MM.1S (cell line): ENCODE data around the gene C19orf85.

Source experiments
- DNase-seq: peaks from one replicate; pipeline ENCODE4 v3.0.0-alpha.2; 2015
- H2AFZ ChIP-seq: fragments of 300-600 bp; sonication (generic); 2 replicates; pipeline ENCODE4 v1.6.0; 2016; ENCODE audit warnings: antibody characterized with exemption, low read length
- H3F3A ChIP-seq: fragments of 300-600 bp; sonication (generic); 2 replicates; pipeline ENCODE4 v1.6.1; 2016; ENCODE audit warnings: mild to moderate bottlenecking, antibody characterized with exemption, low read length, moderate library complexity, mixed read lengths; ENCODE audit not compliant: insufficient read depth
- H3K27ac ChIP-seq: fragments of 300-600 bp; sonication (generic); 2 replicates; pipeline ENCODE4 v1.5.1; 2016; ENCODE audit warnings: mild to moderate bottlenecking, low read length
- H3K27me3 ChIP-seq: fragments of 300-600 bp; sonication (generic); replicated peaks from 2 replicates; pipeline ENCODE4 v1.6.0; 2016; ENCODE audit warnings: low read length; ENCODE audit not compliant: insufficient read depth
- H3K36me3 ChIP-seq: fragments of 300-600 bp; sonication (generic); replicated peaks from 2 replicates; pipeline ENCODE4 v1.6.1; 2016; ENCODE audit warnings: mild to moderate bottlenecking, low read length, mixed read lengths; ENCODE audit not compliant: insufficient read depth
- H3K4me1 ChIP-seq: fragments of 300-600 bp; sonication (generic); 2 replicates; pipeline ENCODE4 v1.6.1; 2016; ENCODE audit warnings: low read length, mixed read lengths
- H3K4me2 ChIP-seq: fragments of 300-600 bp; sonication (generic); 2 replicates; pipeline ENCODE4 v1.6.0; 2016; ENCODE audit warnings: low read depth, low read length
- H3K4me3 ChIP-seq: fragments of 300-600 bp; sonication (generic); 2 replicates; pipeline ENCODE4 v1.5.1; 2016; ENCODE audit warnings: low read length, mixed read lengths
- H3K79me2 ChIP-seq: fragments of 300-600 bp; sonication (generic); 2 replicates; pipeline ENCODE4 v1.6.1; 2016; ENCODE audit warnings: mixed run types, low read length, mixed read lengths
- H3K9ac ChIP-seq: fragments of 300-600 bp; sonication (generic); 2 replicates; pipeline ENCODE4 v1.6.1; 2016; ENCODE audit warnings: low read length, mixed read lengths
- H3K9me2 ChIP-seq: fragments of 300-600 bp; sonication (generic); replicated peaks from 2 replicates; pipeline ENCODE4 v1.6.1; 2016; ENCODE audit warnings: mild to moderate bottlenecking, low read length, mixed read lengths; ENCODE audit not compliant: insufficient read depth
- H3K9me3 ChIP-seq: fragments of 300-600 bp; sonication (generic); replicated peaks from 2 replicates; pipeline ENCODE4 v1.6.1; 2016; ENCODE audit warnings: mild to moderate bottlenecking, low read length, mixed read lengths; ENCODE audit not compliant: insufficient read depth
- H4K20me1 ChIP-seq: fragments of 300-600 bp; sonication (generic); 2 replicates; pipeline ENCODE4 v1.6.1; 2016; ENCODE audit warnings: mild to moderate bottlenecking, low read length, moderate library complexity, mixed read lengths; ENCODE audit not compliant: insufficient read depth
- CTCF ChIP-seq: fragments of 300-600 bp; sonication (generic); IDR thresholded peaks from 2 replicates; pipeline ENCODE4 v1.5.1; 2016; ENCODE audit warnings: antibody characterized with exemption, low read length, mixed read lengths
- EZH2 ChIP-seq: fragments of 300-600 bp; sonication (generic); optimal IDR thresholded peaks from 2 replicates; pipeline ENCODE3; 2017; ENCODE audit warnings: low read depth, mild to moderate bottlenecking, antibody characterized with exemption, low read length, mixed read lengths
- EZH2phosphoT487 ChIP-seq: fragments of 300-600 bp; sonication (generic); IDR thresholded peaks from 2 replicates; pipeline ENCODE4 v1.6.1; 2018; ENCODE audit warnings: antibody characterized with exemption, low read length

The C19orf85 gene

GRCh38 chr19:55479045-55479444 is 14.5 kb upstream of the C19orf85 start:
- TF ChIP-seq EZH2 (no peak), CTCF (no peak), EZH2phosphoT487 (no peak)
- peaks cover 5% of the 10 kb centered on the region; the same call in 1 of the 2 replicates for H3K4me1 ChIP-seq
- no peak overlapping the region for H3K4me3 ChIP-seq
- no peak overlapping the region for H3K9ac ChIP-seq
- H3K9me3 ChIP-seq: no peaks in the 10 kb centered on the region
- no peaks in the 10 kb centered on the region for H4K20me1 ChIP-seq
- H2AFZ ChIP-seq: no peak overlapping the region
- no peak overlapping the region for H3K27ac ChIP-seq
- H3K79me2 ChIP-seq: peaks cover 17% of the 10 kb centered on the region
- no peaks in the 10 kb centered on the region for H3K36me3 ChIP-seq
- peaks cover 1% of the 10 kb centered on the region for H3K27me3 ChIP-seq
- no peaks in the 10 kb centered on the region for H3K9me2 ChIP-seq
- H3F3A ChIP-seq: no peaks in the 10 kb centered on the region
- no peak overlapping the region for H3K4me2 ChIP-seq
- no peak for DNase-seq

- H3K36me3 ChIP-seq: no peaks in the 10 kb centered on the region
- H3K9ac ChIP-seq: no peak overlapping the region
- no peaks in the 10 kb centered on the region for H3K27me3 ChIP-seq
- no peaks in the 10 kb centered on the region for H3K9me3 ChIP-seq
- no peaks in the 10 kb centered on the region for H4K20me1 ChIP-seq
- no peak for DNase-seq
- peaks cover 5% of the 10 kb centered on the region; the same call in 1 of the 2 replicates for H3K4me1 ChIP-seq
- no peak overlapping the region for H3K4me3 ChIP-seq
- H3F3A ChIP-seq: no peaks in the 10 kb centered on the region
- no peak overlapping the region for H3K27ac ChIP-seq
- H3K9me2 ChIP-seq: no peaks in the 10 kb centered on the region
- TF ChIP-seq EZH2phosphoT487 (no peak), CTCF (no peak), EZH2 (no peak)
- no peak overlapping the region for H3K4me2 ChIP-seq
- peaks cover 17% of the 10 kb centered on the region for H3K79me2 ChIP-seq
- H2AFZ ChIP-seq: no peak overlapping the region
Observed at GRCh38 chr19:55478364-55478763, 13.8 kb upstream of the C19orf85 start.

GRCh38 chr19:55477905-55478304 is 13.4 kb upstream of the C19orf85 start:
- no peaks in the 10 kb centered on the region for H3K9me2 ChIP-seq
- no peaks in the 10 kb centered on the region for H3K9me3 ChIP-seq
- TF ChIP-seq EZH2 (no peak), EZH2phosphoT487 (no peak)
- H3K79me2 ChIP-seq: peaks cover 17% of the 10 kb centered on the region
- no peak overlapping the region for H3K27ac ChIP-seq
- DNase-seq: no peak
- no peaks in the 10 kb centered on the region for H4K20me1 ChIP-seq
- no peak overlapping the region for H2AFZ ChIP-seq
- no peaks in the 10 kb centered on the region for H3K27me3 ChIP-seq
- H3K4me3 ChIP-seq: peak overlapping the region; percentile 67; the same call in 1 of the 2 replicates
- H3K9ac ChIP-seq: no peak overlapping the region
- peaks cover 5% of the 10 kb centered on the region; the same call in 1 of the 2 replicates for H3K4me1 ChIP-seq
- peak overlapping the region; percentile 52; the same call in 1 of the 2 replicates for H3K4me2 ChIP-seq
- no peaks in the 10 kb centered on the region for H3F3A ChIP-seq
- no peaks in the 10 kb centered on the region for H3K36me3 ChIP-seq

- H3K9ac ChIP-seq: peak within 1 kb of the TSS; percentile 61
- no peak for TF ChIP-seq EZH2phosphoT487
- no peak for TF ChIP-seq CTCF
- TF ChIP-seq EZH2: no peak
- peak; percentile 99 for DNase-seq
- H3K9me3 ChIP-seq: no peaks in the 10 kb centered on the region
- no peaks in the 10 kb centered on the region for H3K9me2 ChIP-seq
- H2AFZ ChIP-seq: peak within 1 kb of the TSS; percentile 100
- no peaks in the 10 kb centered on the region for H4K20me1 ChIP-seq
- peaks cover 17% of the 10 kb centered on the region for H3K79me2 ChIP-seq
- peaks cover 5% of the 10 kb centered on the region; the same call in 1 of the 2 replicates for H3K4me1 ChIP-seq
- H3F3A ChIP-seq: no peaks in the 10 kb centered on the region
- H3K27ac ChIP-seq: peak within 1 kb of the TSS; percentile 52; the same call in 1 of the 2 replicates
- no peaks in the 10 kb centered on the region for H3K27me3 ChIP-seq
- H3K4me2 ChIP-seq: peak within 1 kb of the TSS; percentile 99
- no peaks in the 10 kb centered on the region for H3K36me3 ChIP-seq
- H3K4me3 ChIP-seq: peak within 1 kb of the TSS; percentile 76
Observed at GRCh38 chr19:55476100-55476775, 11.7 kb upstream of the C19orf85 start, which contains the start of gene ZNF628. TSS of gene ZNF628 (plus strand) at chr19:55476617. CDS start at chr19:55479911, 3,294 bp downstream.
